ELF-1 (cell line): ENCODE results near the gene CALCOCO2.

Source experiments
- DNase-seq: peaks from one replicate; pipeline ENCODE4 v3.0.0-alpha.2; 2016; ENCODE audit warnings: low read depth, low spot score

The CALCOCO2 gene

DNA sequence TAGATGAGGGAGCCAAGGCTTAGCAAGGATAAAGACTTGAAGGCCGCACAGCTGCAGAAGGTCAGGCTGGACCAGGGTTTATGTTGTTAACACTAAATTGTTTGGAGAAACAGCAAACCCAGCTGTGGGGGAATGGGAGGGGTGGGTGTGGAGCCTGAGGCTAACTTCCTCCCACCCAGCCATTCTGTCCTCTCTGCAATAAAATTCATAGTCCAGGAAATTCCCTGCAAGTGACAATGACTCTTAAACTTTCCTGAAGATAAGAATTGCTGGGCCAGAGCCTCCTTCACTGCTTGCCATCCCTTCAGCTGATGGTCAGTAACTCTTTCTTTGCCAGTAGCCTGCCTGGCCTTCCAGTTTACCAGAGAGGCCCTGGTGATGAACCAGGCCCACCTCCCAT, 42.4 kb downstream of the CALCOCO2 start:
- peak; percentile 49 for DNase-seq

GRCh38 chr17:48873696-48874443, 43.0 kb downstream of the CALCOCO2 start:
- DNase-seq: peak; percentile 37

GRCh38 chr17:48878920-48879898, 48.4 kb downstream of the CALCOCO2 start:
- DNase-seq: peak; percentile 71

- no peak for DNase-seq
Observed at GRCh38 chr17:48882272-48882671, 51.4 kb downstream of the CALCOCO2 start.

DNA sequence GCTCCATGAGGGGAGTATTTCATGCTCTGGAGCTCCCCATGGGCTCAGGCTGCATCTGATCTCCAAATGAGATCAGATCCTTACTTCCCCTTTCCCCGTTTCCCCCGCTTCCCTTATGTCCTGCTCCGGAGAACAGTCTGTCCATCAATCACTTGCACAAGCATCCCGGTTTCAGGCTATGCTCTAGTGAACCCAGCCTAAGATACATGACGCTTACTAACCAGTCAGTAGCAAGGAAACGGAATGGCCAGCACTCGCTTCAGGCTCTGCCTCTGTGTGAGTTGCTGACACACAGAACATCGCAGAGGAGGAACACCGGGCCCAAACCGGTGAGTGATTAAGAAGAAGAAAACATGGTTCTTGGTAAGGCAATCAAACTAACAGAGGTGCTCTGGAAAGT, 52.3 kb downstream of the CALCOCO2 start:
- no peak for DNase-seq

- DNase-seq: no peak
Observed at GRCh38 chr17:48890086-48890485, 59.3 kb downstream of the CALCOCO2 start.

DNA sequence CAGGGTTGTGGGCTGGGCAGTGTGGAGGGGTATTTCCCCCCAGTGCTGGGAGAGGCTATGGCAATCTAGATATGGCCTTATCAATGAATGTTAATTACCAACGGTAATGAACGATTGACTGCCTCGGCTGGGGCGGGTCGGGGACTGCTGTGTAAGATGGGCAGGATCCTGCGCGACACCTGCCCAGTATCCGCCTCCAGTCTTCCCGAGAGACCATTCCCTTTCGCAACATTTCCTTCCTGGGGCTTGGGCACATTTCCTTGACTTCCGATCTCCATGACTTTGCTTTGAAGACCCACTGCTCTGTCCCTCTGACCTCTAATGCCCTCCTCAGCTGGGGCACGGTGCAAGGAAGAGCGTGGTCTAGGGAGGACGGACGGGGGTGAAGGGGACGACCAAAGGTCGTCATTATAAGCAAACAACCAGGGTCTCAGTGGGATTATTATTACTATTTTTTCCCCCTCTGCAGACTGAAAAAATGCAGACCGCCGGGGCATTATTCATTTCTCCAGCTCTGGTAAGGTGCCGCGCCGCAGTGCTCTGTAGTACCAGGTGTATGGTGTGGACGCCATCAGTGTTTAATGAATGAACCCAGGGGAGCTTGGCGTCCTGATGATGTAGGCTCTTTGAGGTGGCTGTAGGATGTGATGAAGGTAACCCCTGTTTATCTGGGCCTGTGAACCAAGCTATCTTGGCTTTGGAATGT, 62.3 kb downstream of the CALCOCO2 start:
- peak; percentile 25 for DNase-seq

GRCh38 chr17:48893646-48894508, 63.0 kb downstream of the CALCOCO2 start:
- no peak for DNase-seq

DNA sequence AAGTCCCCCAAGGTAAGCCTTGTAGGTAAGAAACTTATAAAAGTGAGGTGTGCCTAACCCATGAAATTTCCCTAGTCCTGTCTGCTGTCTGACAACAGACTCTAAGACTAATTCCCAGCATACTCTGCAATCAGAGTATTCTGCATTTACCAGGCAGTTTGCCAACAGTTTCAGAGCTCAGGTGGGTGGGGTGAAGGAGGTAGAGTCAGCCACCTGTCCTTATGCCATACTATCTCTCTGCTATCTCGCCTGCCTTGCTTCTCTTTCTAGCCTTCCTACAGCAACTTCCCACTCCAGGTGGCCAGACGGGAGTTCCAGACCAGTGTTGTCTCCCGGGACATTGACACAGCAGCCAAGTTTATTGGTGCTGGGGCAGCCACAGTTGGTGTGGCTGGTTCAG, 64.1 kb downstream of the CALCOCO2 start:
- DNase-seq: no peak

GRCh38 chr17:48901241-48901640, 70.4 kb downstream of the CALCOCO2 start:
- DNase-seq: no peak

GRCh38 chr17:48903401-48903800, 72.6 kb downstream of the CALCOCO2 start:
- no peak for DNase-seq

- DNase-seq: no peak
Observed at GRCh38 chr17:48904428-48904827, 73.6 kb downstream of the CALCOCO2 start.

- DNase-seq: no peak
Observed at GRCh38 chr17:48905987-48906515, 75.2 kb downstream of the CALCOCO2 start.

GRCh38 chr17:48907713-48908046, 76.8 kb downstream of the CALCOCO2 start:
- DNase-seq: no peak

- DNase-seq: peak; percentile 95
Observed at GRCh38 chr17:48908047-48908843, 77.4 kb downstream of the CALCOCO2 start, which contains the start of gene UBE2Z. TSS of gene UBE2Z (plus strand) at chr17:48908407. CDS start at chr17:48908504, 97 bp downstream.

- DNase-seq: peak; percentile 60
Observed at GRCh38 chr17:48908853-48909394, 78.1 kb downstream of the CALCOCO2 start.

- DNase-seq: no peak
Observed at GRCh38 chr17:48909783-48910182, 78.9 kb downstream of the CALCOCO2 start.

DNA sequence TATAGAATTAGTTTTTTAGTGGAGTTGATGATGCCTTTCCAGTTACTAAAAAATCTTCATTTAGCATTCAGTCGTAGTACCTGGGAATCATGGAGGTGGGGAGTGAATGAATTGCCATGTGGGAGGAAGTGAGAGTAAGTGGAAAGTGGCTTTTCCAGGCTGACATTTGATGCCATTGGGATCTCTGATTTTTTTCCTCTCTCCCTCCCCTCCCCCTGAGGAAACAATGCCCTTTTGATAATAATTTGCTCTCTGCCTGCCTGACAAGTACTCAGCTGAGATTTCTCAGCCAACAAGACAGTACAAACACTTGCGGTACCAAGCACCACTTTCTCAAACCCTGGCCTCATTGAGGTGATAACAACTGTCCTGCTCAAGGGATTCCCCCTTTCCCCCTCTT, 79.5 kb downstream of the CALCOCO2 start:
- DNase-seq: no peak

DNA sequence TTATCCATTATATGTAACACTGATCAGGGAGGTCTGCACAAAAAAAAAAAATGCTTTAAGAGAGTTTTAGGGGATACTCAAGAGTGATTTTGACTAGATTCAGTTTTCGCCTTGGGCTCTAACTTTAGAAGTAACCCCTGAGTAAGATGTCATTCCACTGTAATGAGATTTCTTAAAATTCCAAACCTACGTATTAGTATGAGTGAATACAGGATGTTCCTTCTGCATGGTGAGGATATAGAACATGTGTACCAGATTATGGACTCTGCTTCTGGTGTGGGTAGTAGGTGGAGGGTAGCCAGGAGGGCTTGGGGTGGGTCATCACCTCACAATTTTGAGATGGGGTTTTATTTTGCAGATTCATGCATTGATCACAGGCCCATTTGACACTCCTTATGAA, 81.6 kb downstream of the CALCOCO2 start:
- DNase-seq: no peak
